ENCODE results near the gene FOXA3. TPM values are rescaled to one million over a fixed set of nuclear protein-coding genes. Genes with fewer than 3 reads are reported as not detected.

FOXA3 gene
- total RNA-seq, 1 donor from 2014 or later, result 1.0 TPM

- TF ChIP-seq CTCF (IDR thresholded peaks at IDR 0.05; ENCODE audit: partially characterized antibody, unreplicated experiment), result no peak
- H3K4me1 Mint-ChIP-seq (ENCODE audit: low read depth, unreplicated experiment), result peaks cover 15% of the 10 kb centered on the region
- H3K9me3 Mint-ChIP-seq (ENCODE audit: unreplicated experiment), result peaks cover 8% of the 10 kb centered on the region
- no peak overlapping the region for H3K27ac Mint-ChIP-seq (ENCODE audit: unreplicated experiment)
- H3K36me3 Mint-ChIP-seq (ENCODE audit: unreplicated experiment), result no peaks in the 10 kb centered on the region
- peak; percentile 37 for DNase-seq
- peak overlapping the region; percentile 65 for H3K4me3 Mint-ChIP-seq (ENCODE audit: unreplicated experiment)
- peaks cover 12% of the 10 kb centered on the region for H3K27me3 Mint-ChIP-seq (ENCODE audit: unreplicated experiment)
Observed at GRCh38 chr19:45876411-45877197, 12.5 kb downstream of the FOXA3 start.

GRCh38 chr19:45878043-45878794, 14.1 kb downstream of the FOXA3 start:
- Mint-ChIP-seq H3K9me3 (ENCODE audit: unreplicated experiment) (peaks cover 9% of the 10 kb centered on the region), H3K36me3 (ENCODE audit: unreplicated experiment) (no peaks in the 10 kb centered on the region), H3K4me1 (ENCODE audit: low read depth, unreplicated experiment) (peaks cover 19% of the 10 kb centered on the region), H3K27ac (ENCODE audit: unreplicated experiment) (peak overlapping the region; percentile 69), H3K27me3 (ENCODE audit: unreplicated experiment) (peaks cover 12% of the 10 kb centered on the region), H3K4me3 (ENCODE audit: unreplicated experiment) (peak overlapping the region; percentile 16)
- TF ChIP-seq CTCF (IDR thresholded peaks at IDR 0.05; ENCODE audit: partially characterized antibody, unreplicated experiment), result no peak
- no peak for DNase-seq

GRCh38 chr19:45879055-45879454, 14.9 kb downstream of the FOXA3 start:
- no peak overlapping the region for H3K4me3 Mint-ChIP-seq (ENCODE audit: unreplicated experiment)
- no peak overlapping the region for H3K27ac Mint-ChIP-seq (ENCODE audit: unreplicated experiment)
- H3K36me3 Mint-ChIP-seq (ENCODE audit: unreplicated experiment), result no peaks in the 10 kb centered on the region
- peaks cover 9% of the 10 kb centered on the region for H3K9me3 Mint-ChIP-seq (ENCODE audit: unreplicated experiment)
- H3K4me1 Mint-ChIP-seq (ENCODE audit: low read depth, unreplicated experiment), result peaks cover 21% of the 10 kb centered on the region
- no peak for DNase-seq
- TF ChIP-seq CTCF (IDR thresholded peaks at IDR 0.05; ENCODE audit: partially characterized antibody, unreplicated experiment), result no peak
- H3K27me3 Mint-ChIP-seq (ENCODE audit: unreplicated experiment), result peaks cover 12% of the 10 kb centered on the region

- H3K27me3 Mint-ChIP-seq (ENCODE audit: unreplicated experiment), result peaks cover 12% of the 10 kb centered on the region
- peaks cover 21% of the 10 kb centered on the region for H3K4me1 Mint-ChIP-seq (ENCODE audit: low read depth, unreplicated experiment)
- H3K9me3 Mint-ChIP-seq (ENCODE audit: unreplicated experiment), result peaks cover 9% of the 10 kb centered on the region
- no peaks in the 10 kb centered on the region for H3K36me3 Mint-ChIP-seq (ENCODE audit: unreplicated experiment)
- H3K4me3 Mint-ChIP-seq (ENCODE audit: unreplicated experiment), result no peak overlapping the region
- no peak overlapping the region for H3K27ac Mint-ChIP-seq (ENCODE audit: unreplicated experiment)
- TF ChIP-seq CTCF (IDR thresholded peaks at IDR 0.05; ENCODE audit: partially characterized antibody, unreplicated experiment), result no peak
- DNase-seq, result no peak
Observed at GRCh38 chr19:45879971-45880370, 15.8 kb downstream of the FOXA3 start.

Measured in glutamatergic neuron (in vitro differentiated cells).